ENCODE data around the gene NLGN2.

NLGN2 gene

DNA sequence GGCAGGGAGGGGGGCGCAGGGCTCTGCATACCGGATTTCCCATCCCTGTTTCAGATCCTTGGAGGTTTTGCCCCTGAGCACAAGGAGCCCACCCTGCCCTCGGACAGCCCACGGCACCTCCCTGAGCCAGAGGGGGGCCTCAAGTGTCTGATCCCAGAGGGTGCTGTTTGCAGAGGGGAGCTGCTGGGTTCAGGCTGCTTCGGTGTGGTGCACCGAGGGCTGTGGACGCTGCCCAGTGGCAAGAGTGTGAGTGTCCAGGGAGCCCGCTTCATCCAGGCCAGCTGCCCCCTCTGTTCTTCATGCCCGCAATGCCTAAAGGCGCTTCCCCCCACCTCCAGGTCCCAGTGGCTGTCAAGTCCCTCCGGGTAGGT, 24.3 kb upstream of the NLGN2 start:
- 0 out of 2 replicates have a peak, but pooled peaks cover 5% of the 10 kb centered on the region for H3K9me3 ChIP-seq (ENCODE audit: control insufficient read depth, insufficient read depth, low read length)
- no peaks in the 10 kb centered on the region for H3K4me1 ChIP-seq (ENCODE audit: insufficient read depth, low read length)
- H3K36me3 ChIP-seq (ENCODE audit: insufficient read depth, low read length) = no peaks in the 10 kb centered on the region; the same call in 1 of the 2 replicates
- no peak overlapping the region; the same call in 1 of the 2 replicates for H3K9ac ChIP-seq (ENCODE audit: low read depth, low read length)

DNA sequence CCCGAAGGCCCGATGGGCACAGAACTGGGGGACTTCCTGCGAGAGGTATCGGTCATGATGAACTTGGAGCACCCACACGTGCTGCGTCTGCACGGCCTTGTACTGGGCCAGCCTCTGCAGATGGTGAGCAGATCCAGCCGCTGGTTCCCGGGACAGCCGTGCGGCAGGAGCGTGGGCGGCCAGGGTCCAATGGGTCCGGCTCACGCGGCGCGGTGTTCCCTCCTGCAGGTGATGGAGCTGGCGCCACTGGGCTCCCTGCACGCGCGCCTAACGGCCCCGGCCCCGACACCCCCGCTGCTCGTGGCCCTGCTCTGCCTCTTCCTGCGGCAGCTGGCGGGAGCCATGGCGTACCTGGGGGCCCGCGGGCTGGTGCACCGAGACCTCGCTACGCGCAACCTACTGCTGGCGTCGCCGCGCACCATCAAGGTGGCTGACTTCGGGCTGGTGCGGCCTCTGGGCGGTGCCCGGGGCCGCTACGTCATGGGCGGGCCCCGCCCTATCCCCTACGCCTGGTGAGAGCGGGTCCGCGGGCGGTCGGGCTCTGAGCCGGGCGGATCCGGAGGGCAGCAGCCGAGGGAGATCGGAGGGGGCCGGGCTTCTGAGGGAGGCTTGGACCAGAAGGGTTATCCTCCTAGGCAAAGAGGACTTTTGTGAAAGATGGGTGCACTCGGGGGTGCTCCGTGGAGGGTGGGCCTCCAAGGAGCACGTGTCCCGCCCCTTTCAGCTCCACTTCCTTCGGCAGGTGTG, 23.7 kb upstream of the NLGN2 start:
- no peaks in the 10 kb centered on the region for H3K4me1 ChIP-seq (ENCODE audit: insufficient read depth, low read length)
- peak overlapping the region; percentile 64 for H3K9ac ChIP-seq (ENCODE audit: low read depth, low read length)
- no peaks in the 10 kb centered on the region; the same call in 1 of the 2 replicates for H3K36me3 ChIP-seq (ENCODE audit: insufficient read depth, low read length)
- 0 out of 2 replicates have a peak, but pooled peaks cover 5% of the 10 kb centered on the region for H3K9me3 ChIP-seq (ENCODE audit: control insufficient read depth, insufficient read depth, low read length)

DNA sequence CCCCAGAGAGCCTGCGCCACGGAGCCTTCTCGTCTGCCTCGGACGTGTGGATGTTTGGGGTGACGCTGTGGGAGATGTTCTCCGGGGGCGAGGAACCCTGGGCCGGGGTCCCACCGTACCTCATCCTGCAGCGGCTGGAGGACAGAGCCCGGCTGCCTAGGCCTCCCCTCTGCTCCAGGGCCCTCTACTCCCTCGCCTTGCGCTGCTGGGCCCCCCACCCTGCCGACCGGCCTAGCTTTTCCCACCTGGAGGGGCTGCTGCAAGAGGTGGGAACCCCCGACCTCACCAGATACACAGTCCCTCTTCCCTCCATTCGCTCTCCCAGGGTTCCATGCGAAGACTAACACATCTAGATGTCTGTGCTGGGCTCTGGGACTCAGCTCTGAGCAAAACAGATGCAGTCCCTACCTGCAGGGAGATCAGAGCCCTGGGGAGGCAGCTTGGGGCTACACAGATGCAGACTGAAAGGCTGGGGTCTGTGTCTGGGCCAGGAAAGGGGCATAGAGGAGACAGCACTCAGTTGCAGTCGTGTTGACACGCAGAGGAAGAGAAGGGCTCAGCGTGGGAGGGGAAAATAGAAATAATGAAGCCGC, 23.1 kb upstream of the NLGN2 start:
- Histone ChIP-seq H3K9me3 (ENCODE audit: control insufficient read depth, insufficient read depth, low read length) (0 out of 2 replicates have a peak, but pooled peaks cover 1% of the 10 kb centered on the region), H3K4me1 (ENCODE audit: insufficient read depth, low read length) (no peaks in the 10 kb centered on the region), H3K9ac (ENCODE audit: low read depth, low read length) (peak overlapping the region; percentile 64), H3K36me3 (ENCODE audit: insufficient read depth, low read length) (no peaks in the 10 kb centered on the region; the same call in 1 of the 2 replicates)

DNA sequence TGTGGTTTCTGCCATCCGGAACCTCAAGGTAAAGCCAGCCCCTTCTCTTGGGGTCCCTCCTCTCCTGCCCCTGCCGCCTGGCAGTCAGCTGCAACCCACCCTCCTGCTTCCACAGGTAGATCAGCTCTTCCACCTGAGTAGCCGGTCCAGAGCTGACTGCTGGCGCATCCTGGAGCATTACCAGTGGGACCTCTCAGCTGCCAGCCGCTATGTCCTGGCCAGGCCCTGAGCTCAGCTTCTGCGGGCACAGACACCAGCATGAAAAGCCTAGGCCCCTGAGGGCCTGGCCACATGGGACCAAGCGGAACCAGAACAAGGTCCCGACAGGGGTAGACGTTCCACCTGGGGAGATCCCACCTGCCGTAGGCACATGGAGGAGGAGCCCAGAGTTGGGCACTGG, 18.8 kb upstream of the NLGN2 start:
- H3K4me1 ChIP-seq (ENCODE audit: insufficient read depth, low read length) = peaks cover 6% of the 10 kb centered on the region; the same call in 1 of the 2 replicates
- no peaks in the 10 kb centered on the region for H3K9me3 ChIP-seq (ENCODE audit: control insufficient read depth, insufficient read depth, low read length)
- no peak overlapping the region for H3K9ac ChIP-seq (ENCODE audit: low read depth, low read length)
- peaks cover 3% of the 10 kb centered on the region; the same call in 1 of the 2 replicates for H3K36me3 ChIP-seq (ENCODE audit: insufficient read depth, low read length)

- Histone ChIP-seq H3K36me3 (ENCODE audit: insufficient read depth, low read length) (peaks cover 3% of the 10 kb centered on the region; the same call in 1 of the 2 replicates), H3K9me3 (ENCODE audit: control insufficient read depth, insufficient read depth, low read length) (no peaks in the 10 kb centered on the region)
Measured at GRCh38 chr17:7389924-7390910, 17.4 kb upstream of the NLGN2 start.

DNA sequence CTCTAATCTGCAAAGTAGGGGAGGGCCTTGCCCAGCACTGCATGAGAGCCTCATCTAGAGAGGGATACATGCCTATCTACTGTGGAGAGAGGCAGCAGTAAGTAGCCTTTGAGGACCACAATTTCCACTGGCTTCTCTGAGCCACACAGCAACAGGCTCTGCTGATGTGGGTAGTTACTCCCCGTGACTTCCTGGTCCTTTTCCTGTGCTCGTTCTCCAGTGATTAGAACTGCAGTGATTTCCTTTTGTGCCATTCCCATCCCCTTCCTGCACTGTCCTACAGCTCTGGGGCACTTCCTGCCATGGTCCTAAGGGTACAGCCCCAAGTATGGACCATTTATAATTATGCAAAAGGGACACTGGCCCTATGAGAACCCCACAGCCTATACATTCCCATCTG, 16.3 kb upstream of the NLGN2 start:
- H3K4me1 ChIP-seq (ENCODE audit: insufficient read depth, low read length) = peaks cover 6% of the 10 kb centered on the region; the same call in 1 of the 2 replicates
- peaks cover 3% of the 10 kb centered on the region; the same call in 1 of the 2 replicates for H3K36me3 ChIP-seq (ENCODE audit: insufficient read depth, low read length)
- H3K9me3 ChIP-seq (ENCODE audit: control insufficient read depth, insufficient read depth, low read length) = no peaks in the 10 kb centered on the region
- H3K9ac ChIP-seq (ENCODE audit: low read depth, low read length) = no peak overlapping the region

More at GRCh38 chr17:7389924-7390910, 17.4 kb upstream of the NLGN2 start:
- no peak overlapping the region for H3K9ac ChIP-seq (ENCODE audit: low read depth, low read length)
- H3K4me1 ChIP-seq (ENCODE audit: insufficient read depth, low read length) = peaks cover 6% of the 10 kb centered on the region; the same call in 1 of the 2 replicates

- H3K36me3 ChIP-seq (ENCODE audit: insufficient read depth, low read length) = peaks cover 3% of the 10 kb centered on the region; the same call in 1 of the 2 replicates
Measured at GRCh38 chr17:7392696-7393612, 14.7 kb upstream of the NLGN2 start.

GRCh38 chr17:7393613-7394451, 13.8 kb upstream of the NLGN2 start:
- Histone ChIP-seq H3K9ac (ENCODE audit: low read depth, low read length) (peak overlapping the region; percentile 78), H3K36me3 (ENCODE audit: insufficient read depth, low read length) (peaks cover 3% of the 10 kb centered on the region; the same call in 1 of the 2 replicates), H3K4me1 (ENCODE audit: insufficient read depth, low read length) (peaks cover 6% of the 10 kb centered on the region; the same call in 1 of the 2 replicates)

More at GRCh38 chr17:7392696-7393612, 14.7 kb upstream of the NLGN2 start:
- Histone ChIP-seq H3K4me1 (ENCODE audit: insufficient read depth, low read length) (peaks cover 6% of the 10 kb centered on the region; the same call in 1 of the 2 replicates), H3K9me3 (ENCODE audit: control insufficient read depth, insufficient read depth, low read length) (no peaks in the 10 kb centered on the region), H3K9ac (ENCODE audit: low read depth, low read length) (peak overlapping the region; percentile 78; the same call in 1 of the 2 replicates)

GRCh38 chr17:7394452-7395191, 13.0 kb upstream of the NLGN2 start, which contains the start of gene PLSCR3:
Gene PLSCR3, minus strand, starts transcription at chr17:7394525. Its CDS starts 415 bp downstream, at chr17:7394110.
- no peaks in the 10 kb centered on the region for H3K9me3 ChIP-seq (ENCODE audit: control insufficient read depth, insufficient read depth, low read length)
- H3K36me3 ChIP-seq (ENCODE audit: insufficient read depth, low read length) = peaks cover 3% of the 10 kb centered on the region; the same call in 1 of the 2 replicates
- peak within 1 kb of the TSS; percentile 78 for H3K9ac ChIP-seq (ENCODE audit: low read depth, low read length)
- H3K4me1 ChIP-seq (ENCODE audit: insufficient read depth, low read length) = peaks cover 6% of the 10 kb centered on the region; the same call in 1 of the 2 replicates

More at GRCh38 chr17:7393613-7394451, 13.8 kb upstream of the NLGN2 start:
- H3K9me3 ChIP-seq (ENCODE audit: control insufficient read depth, insufficient read depth, low read length) = no peaks in the 10 kb centered on the region

DNA sequence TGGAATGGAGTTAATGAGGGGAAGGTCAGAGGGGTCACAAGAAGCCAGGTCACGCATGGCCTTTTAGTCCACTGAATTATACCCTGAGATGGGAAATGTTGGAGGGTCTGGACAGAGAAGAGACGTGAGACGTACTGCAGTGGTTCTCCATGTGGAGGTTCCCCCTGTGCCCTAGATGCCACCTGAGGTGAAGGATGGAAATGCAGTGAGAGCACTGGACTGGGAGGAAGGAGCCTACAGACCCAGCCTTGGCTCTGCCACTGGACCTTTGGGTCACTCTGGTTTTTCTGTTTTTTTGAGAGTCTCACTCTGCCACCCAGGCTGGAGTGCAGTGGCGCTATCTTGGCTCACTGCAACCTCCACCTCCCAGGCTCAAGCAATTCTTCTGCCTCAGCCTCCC, 11.5 kb upstream of the NLGN2 start:
- Histone ChIP-seq H3K9ac (ENCODE audit: low read depth, low read length) (no peak overlapping the region), H3K36me3 (ENCODE audit: insufficient read depth, low read length) (peaks cover 3% of the 10 kb centered on the region; the same call in 1 of the 2 replicates), H3K4me1 (ENCODE audit: insufficient read depth, low read length) (peaks cover 2% of the 10 kb centered on the region; the same call in 1 of the 2 replicates), H3K9me3 (ENCODE audit: control insufficient read depth, insufficient read depth, low read length) (no peaks in the 10 kb centered on the region)

GRCh38 chr17:7398612-7399011, 9.0 kb upstream of the NLGN2 start:
- H3K4me1 ChIP-seq (ENCODE audit: insufficient read depth, low read length) = peaks cover 6% of the 10 kb centered on the region
- no peaks in the 10 kb centered on the region for H3K9me3 ChIP-seq (ENCODE audit: control insufficient read depth, insufficient read depth, low read length)
- no peak overlapping the region for H3K9ac ChIP-seq (ENCODE audit: low read depth, low read length)
- H3K36me3 ChIP-seq (ENCODE audit: insufficient read depth, low read length) = no peaks in the 10 kb centered on the region; the same call in 1 of the 2 replicates

All from ES-I3 (cell line).